Retinal pigment epithelial cell (primary cell): Measurements from ENCODE around the gene RASGEF1C.

Source experiments
- DNase-seq: peaks from one replicate; pipeline ENCODE4 v3.0.0-alpha.2; 2010; ENCODE audit warnings: low read depth
- H3K4me3 ChIP-seq: 2 replicates; pipeline ENCODE4 v1.5.1; 2011; ENCODE audit warnings: mild to moderate bottlenecking, low read length, control low read depth, moderate library complexity
- CTCF ChIP-seq: conservative IDR thresholded peaks from 2 replicates; pipeline ENCODE4 v1.5.1; 2011; ENCODE audit warnings: low read depth, low read length, control low read depth, inconsistent platforms

Gene RASGEF1C

GRCh38 chr5:180216646-180217171 is 7.7 kb upstream of the RASGEF1C start:
- TF ChIP-seq CTCF, result no peak
- H3K4me3 ChIP-seq, result no peak overlapping the region
- no peak for DNase-seq

- TF ChIP-seq CTCF, result no peak
- DNase-seq, result no peak
Measured at GRCh38 chr5:180215783-180216630, 7.0 kb upstream of the RASGEF1C start.

GRCh38 chr5:180214870-180215770 is 6.1 kb upstream of the RASGEF1C start:
- no peak overlapping the region for H3K4me3 ChIP-seq
- no peak for TF ChIP-seq CTCF
- no peak for DNase-seq

More at GRCh38 chr5:180215783-180216630, 7.0 kb upstream of the RASGEF1C start:
- no peak overlapping the region for H3K4me3 ChIP-seq

- TF ChIP-seq CTCF, result no peak
- no peak overlapping the region for H3K4me3 ChIP-seq
- DNase-seq, result no peak
Measured at GRCh38 chr5:180213657-180214207, 4.7 kb upstream of the RASGEF1C start.

- DNase-seq, result no peak
- H3K4me3 ChIP-seq, result no peak overlapping the region
- TF ChIP-seq CTCF, result no peak
Measured at GRCh38 chr5:180213256-180213600, 4.2 kb upstream of the RASGEF1C start.

- peak; percentile 6 for DNase-seq
- no peak overlapping the region for H3K4me3 ChIP-seq
Measured at GRCh38 chr5:180212363-180213255, 3.6 kb upstream of the RASGEF1C start.

More at GRCh38 chr5:180212363-180213255, 3.6 kb upstream of the RASGEF1C start:
- no peak for TF ChIP-seq CTCF
